PC-9 (cell line): ENCODE results near the gene OR2D2. TPM values are rescaled to one million over a fixed set of nuclear protein-coding genes. Genes with fewer than 3 reads are reported as not detected.
"Not testable (repeated sequence)": the region's sequence is repeated elsewhere in the genome, so short reads cannot be mapped to it uniquely, and the experiment has no call there.

Source experiments
- BruUV-seq: library from RNA; stranded (reverse); fragments of 400-500 nt; replicated peaks from 2 replicates; lab custom pipeline; 2021; lab: Mats Ljungman, UMichigan
- CTCF ChIA-PET: fragments of 300-600 bp; sonication (Branson Sonifier 250); formaldehyde crosslinking; loops from one replicate; lab custom pipeline; 2022; ENCODE audit warnings: antibody characterized with exemption; lab: Charles Lee
- POLR2A ChIA-PET: fragments of 300-600 bp; sonication (Branson Sonifier 250); formaldehyde crosslinking; loops from one replicate; lab custom pipeline; 2022; ENCODE audit warnings: antibody characterized with exemption; ENCODE audit not compliant: unreplicated experiment; lab: Charles Lee
- DNase-seq, 2 experiments: peaks; one replicate each; pipeline versions ENCODE4 v3.0.0 to v3.0.0-alpha.2; 2015 to 2022; ENCODE audit warnings: mixed read lengths in 1 of 2
- H2AFZ ChIP-seq: fragments of 200-600 bp; sonication (generic); 2 replicates; pipeline ENCODE4 v1.8.1; 2017; ENCODE audit warnings: antibody characterized with exemption
- H3F3A ChIP-seq: fragments of 200-600 bp; sonication (generic); 2 replicates; pipeline ENCODE4 v1.8.1; 2017; ENCODE audit warnings: antibody characterized with exemption, mild to moderate bottlenecking, low read depth; ENCODE audit not compliant: insufficient read depth
- H3K27ac ChIP-seq: fragments of 200-600 bp; sonication (generic); 2 replicates; pipeline ENCODE4 v1.6.1; 2016; ENCODE audit warnings: mixed run types
- H3K27me3 ChIP-seq: fragments of 200-600 bp; sonication (generic); 2 replicates; pipeline ENCODE4 v1.6.1; 2016; ENCODE audit warnings: low read depth, mixed run types; ENCODE audit not compliant: insufficient read depth
- H3K36me3 ChIP-seq: fragments of 200-600 bp; sonication (generic); 2 replicates; pipeline ENCODE4 v1.6.1; 2016; ENCODE audit warnings: low read depth, mixed run types
- H3K4me1 ChIP-seq: fragments of 200-600 bp; sonication (generic); replicated peaks from 2 replicates; pipeline ENCODE4 v1.6.1; 2016; ENCODE audit warnings: mixed run types; ENCODE audit not compliant: insufficient read depth
- H3K4me2 ChIP-seq: fragments of 200-600 bp; sonication (generic); 2 replicates; pipeline ENCODE4 v1.6.1; 2017; ENCODE audit warnings: mixed run types
- H3K4me3 ChIP-seq: fragments of 200-600 bp; sonication (generic); 2 replicates; pipeline ENCODE4 v1.6.1; 2016; ENCODE audit warnings: mixed run types
- H3K79me2 ChIP-seq: fragments of 200-600 bp; sonication (generic); 2 replicates; pipeline ENCODE4 v1.6.1; 2017; ENCODE audit warnings: low read depth, mixed run types
- H3K9me2 ChIP-seq: fragments of 200-600 bp; sonication (generic); 2 replicates; pipeline ENCODE4 v1.8.1; 2017; ENCODE audit warnings: mild to moderate bottlenecking; ENCODE audit not compliant: insufficient read depth
- H3K9me3 ChIP-seq: fragments of 200-600 bp; sonication (generic); 2 replicates; pipeline ENCODE4 v1.8.1; 2016; ENCODE audit warnings: low read depth; ENCODE audit not compliant: insufficient read depth
- H4K20me1 ChIP-seq: fragments of 200-600 bp; sonication (generic); 2 replicates; pipeline ENCODE4 v1.8.1; 2017; ENCODE audit not compliant: insufficient read depth
- EZH2 ChIP-seq: fragments of 200-600 bp; sonication (generic); IDR thresholded peaks from 2 replicates; pipeline ENCODE4 v1.8.0; 2017; ENCODE audit warnings: antibody characterized with exemption, low read depth
- intact Hi-C: fragments of 100-400 bp; cut with micrococcal nuclease; formaldehyde crosslinking; loops from one replicate; pipeline ENCODE4 v1.10.0; 2022; ENCODE audit not compliant: unreplicated experiment
- total RNA-seq: library from RNA; stranded (reverse); gene quantifications from 2 replicates; pipeline ENCODE4 v1.2.3, GENCODE V29; 2021
- TF ChIP-seq, protein P1 (sequence below): fragments of 200-600 bp; sonication (generic); conservative IDR thresholded peaks from 2 replicates; pipeline ENCODE4 v1.6.1; 2017; ENCODE audit warnings: mixed run types, antibody characterized with exemption, mild to moderate bottlenecking, moderate library complexity

The OR2D2 gene
- total RNA-seq, 1 experiment from 2014 or later: not detected

DNA sequence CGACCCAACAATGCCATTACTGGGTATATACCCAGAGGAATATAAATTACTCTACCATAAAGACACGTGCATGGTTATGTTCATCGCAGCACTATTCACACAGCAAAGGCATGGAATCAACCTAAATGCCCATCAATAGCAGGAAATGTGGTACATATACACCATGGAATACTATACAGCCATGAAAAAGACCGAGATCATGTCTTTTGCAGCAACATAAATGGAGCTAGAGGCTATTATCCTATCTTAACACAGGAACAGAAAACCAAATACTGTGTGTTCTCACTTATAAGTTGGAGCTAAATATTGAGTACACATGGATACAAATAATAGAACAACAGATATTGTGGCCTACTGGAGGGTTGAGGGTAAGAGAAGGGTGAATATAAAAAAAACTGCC lies 3.5 kb downstream of the OR2D2 start:
- Histone ChIP-seq H3K4me3 (no peak overlapping the region), H2AFZ (no peak overlapping the region), H3K9me3 (no peaks in the 10 kb centered on the region), H3K9me2 (no peaks in the 10 kb centered on the region), H3K4me2 (no peak overlapping the region), H4K20me1 (no peaks in the 10 kb centered on the region), H3K27me3 (no peaks in the 10 kb centered on the region), H3F3A (no peaks in the 10 kb centered on the region), H3K79me2 (no peaks in the 10 kb centered on the region), H3K36me3 (no peaks in the 10 kb centered on the region), H3K27ac (no peak overlapping the region), H3K4me1 (no peaks in the 10 kb centered on the region)
- TF ChIP-seq EZH2: no peak
- TF ChIP-seq, protein P1, sequence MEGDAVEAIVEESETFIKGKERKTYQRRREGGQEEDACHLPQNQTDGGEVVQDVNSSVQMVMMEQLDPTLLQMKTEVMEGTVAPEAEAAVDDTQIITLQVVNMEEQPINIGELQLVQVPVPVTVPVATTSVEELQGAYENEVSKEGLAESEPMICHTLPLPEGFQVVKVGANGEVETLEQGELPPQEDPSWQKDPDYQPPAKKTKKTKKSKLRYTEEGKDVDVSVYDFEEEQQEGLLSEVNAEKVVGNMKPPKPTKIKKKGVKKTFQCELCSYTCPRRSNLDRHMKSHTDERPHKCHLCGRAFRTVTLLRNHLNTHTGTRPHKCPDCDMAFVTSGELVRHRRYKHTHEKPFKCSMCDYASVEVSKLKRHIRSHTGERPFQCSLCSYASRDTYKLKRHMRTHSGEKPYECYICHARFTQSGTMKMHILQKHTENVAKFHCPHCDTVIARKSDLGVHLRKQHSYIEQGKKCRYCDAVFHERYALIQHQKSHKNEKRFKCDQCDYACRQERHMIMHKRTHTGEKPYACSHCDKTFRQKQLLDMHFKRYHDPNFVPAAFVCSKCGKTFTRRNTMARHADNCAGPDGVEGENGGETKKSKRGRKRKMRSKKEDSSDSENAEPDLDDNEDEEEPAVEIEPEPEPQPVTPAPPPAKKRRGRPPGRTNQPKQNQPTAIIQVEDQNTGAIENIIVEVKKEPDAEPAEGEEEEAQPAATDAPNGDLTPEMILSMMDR: no peak
- ChIA-PET CTCF (no interaction called here), POLR2A (interaction anchor here (0.6 kb wide), 1 partner anchor 1866 kb away, joined by 4 read pairs; no protein-coding TSS in a partner anchor)
- intact Hi-C loops: no loop called here
- BruUV-seq: no TSS peak
- DNase-seq: no peak

DNA sequence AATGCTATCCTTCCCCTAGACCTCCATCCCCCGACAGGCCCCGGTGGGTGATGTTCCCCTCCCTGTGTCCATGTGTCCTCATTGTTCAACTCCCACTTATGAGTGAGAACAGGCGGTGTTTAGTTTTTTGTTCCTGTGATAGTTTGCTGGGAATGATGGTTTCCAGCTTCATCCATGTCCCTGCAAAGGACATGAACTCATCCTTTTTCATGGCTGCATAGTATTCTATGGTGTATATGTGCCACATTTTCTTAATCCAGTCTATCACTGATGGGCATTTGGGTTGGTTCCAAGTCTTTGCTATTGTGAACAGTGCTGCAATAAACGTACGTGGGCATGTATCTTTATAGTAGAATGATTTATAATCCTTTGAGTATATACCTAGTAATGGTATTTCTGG lies 4.6 kb downstream of the OR2D2 start:
- H3K36me3 ChIP-seq, H3K4me1 ChIP-seq, H2AFZ ChIP-seq, H3K4me2 ChIP-seq, H3F3A ChIP-seq, intact Hi-C loops, H3K27ac ChIP-seq, POLR2A ChIA-PET, H4K20me1 ChIP-seq, H3K27me3 ChIP-seq, H3K9me3 ChIP-seq, H3K79me2 ChIP-seq, H3K4me3 ChIP-seq, BruUV-seq, DNase-seq, CTCF ChIA-PET, H3K9me2 ChIP-seq: not testable (repeated sequence)

DNA sequence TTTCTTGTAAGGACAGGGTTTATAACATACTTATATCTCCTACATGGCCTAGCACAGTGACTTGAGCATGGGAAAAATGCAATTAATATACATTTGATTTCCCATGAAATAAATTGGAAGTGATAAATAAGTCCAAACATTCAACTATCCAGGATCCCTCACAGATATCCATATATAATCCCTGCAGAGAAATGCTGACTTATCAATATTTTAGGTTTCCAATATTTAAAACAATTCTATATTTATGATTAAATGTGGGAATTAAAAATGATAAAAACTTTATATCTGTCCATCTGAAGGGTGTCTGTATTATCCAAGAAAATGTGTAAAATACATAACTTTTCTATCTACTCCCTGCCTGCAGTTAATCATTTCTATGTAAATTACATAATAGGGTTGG lies 9.5 kb downstream of the OR2D2 start:
- no peak for DNase-seq
- Histone ChIP-seq H4K20me1 (no peaks in the 10 kb centered on the region), H3K4me2 (no peak overlapping the region), H3K79me2 (no peaks in the 10 kb centered on the region), H3K36me3 (no peaks in the 10 kb centered on the region), H3F3A (no peaks in the 10 kb centered on the region), H3K9me3 (no peaks in the 10 kb centered on the region), H3K27me3 (no peaks in the 10 kb centered on the region), H2AFZ (no peak overlapping the region), H3K9me2 (no peaks in the 10 kb centered on the region), H3K4me1 (no peaks in the 10 kb centered on the region), H3K4me3 (no peak overlapping the region), H3K27ac (no peak overlapping the region)
- TF ChIP-seq, protein P1: no peak
- no peak for TF ChIP-seq EZH2
- ChIA-PET POLR2A (no interaction called here), CTCF (no interaction called here)
- no TSS peak for BruUV-seq
- intact Hi-C loops: no loop called here

- no peaks in the 10 kb centered on the region for H3F3A ChIP-seq
- no peak overlapping the region for H2AFZ ChIP-seq
- no peaks in the 10 kb centered on the region for H3K9me3 ChIP-seq
- no peaks in the 10 kb centered on the region for H3K9me2 ChIP-seq
- H3K79me2 ChIP-seq: no peaks in the 10 kb centered on the region
- ChIA-PET CTCF (no interaction called here), POLR2A (no interaction called here)
- H3K4me3 ChIP-seq: no peak overlapping the region
- H3K27me3 ChIP-seq: no peaks in the 10 kb centered on the region
- H4K20me1 ChIP-seq: no peaks in the 10 kb centered on the region
- H3K4me2 ChIP-seq: no peak overlapping the region
- no peaks in the 10 kb centered on the region for H3K36me3 ChIP-seq
- no peak overlapping the region for H3K27ac ChIP-seq
- no TSS peak for BruUV-seq
- intact Hi-C loops: no loop called here
- no peaks in the 10 kb centered on the region for H3K4me1 ChIP-seq
- TF ChIP-seq, protein P1: no peak
- no peak for DNase-seq
Measured at GRCh38 chr11:6876914-6877313, 15.4 kb downstream of the OR2D2 start.
